Measurements from ENCODE around the gene SLC22A6. TPM values are rescaled to one million over a fixed set of nuclear protein-coding genes. Genes with fewer than 3 reads are reported as not detected.

SLC22A6 gene
- total RNA-seq, 1 experiment from 2014 or later, result not detected

GRCh38 chr11:62988276-62988675 lies 3.5 kb upstream of the SLC22A6 start:
- ChIA-PET CTCF (interaction anchor here (1.0 kb wide), 1 partner anchor 35 kb away, joined by 3 read pairs; no protein-coding TSS in a partner anchor), POLR2A (no interaction called here)
- no TSS peak for BruUV-seq (replicated peaks)
- intact Hi-C loops (cut with micrococcal nuclease), result no loop called here
- H3K4me3 Mint-ChIP-seq (ENCODE audit: unreplicated experiment), result no peak overlapping the region
- H3K27ac Mint-ChIP-seq (ENCODE audit: low read depth, unreplicated experiment), result no peak overlapping the region
- no peak for DNase-seq (ENCODE audit: unreplicated experiment)
- peaks cover 48% of the 10 kb centered on the region for H3K27me3 Mint-ChIP-seq (ENCODE audit: insufficient read depth, unreplicated experiment)
- H3K9me3 Mint-ChIP-seq (ENCODE audit: unreplicated experiment), result no peaks in the 10 kb centered on the region
- H3K4me1 Mint-ChIP-seq (ENCODE audit: insufficient read depth, unreplicated experiment), result no peaks in the 10 kb centered on the region
- no peak for TF ChIP-seq CTCF (IDR thresholded peaks at IDR 0.05; ENCODE audit: unreplicated experiment)
- no peaks in the 10 kb centered on the region for H3K36me3 Mint-ChIP-seq (ENCODE audit: insufficient read depth, unreplicated experiment)

GRCh38 chr11:62985041-62985750 lies 429 bp upstream of the SLC22A6 start:
- intact Hi-C loops (cut with micrococcal nuclease), result no loop called here
- TF ChIP-seq CTCF (IDR thresholded peaks at IDR 0.05; ENCODE audit: unreplicated experiment), result no peak
- Mint-ChIP-seq H3K27ac (ENCODE audit: low read depth, unreplicated experiment) (no peak overlapping the region), H3K9me3 (ENCODE audit: unreplicated experiment) (no peaks in the 10 kb centered on the region), H3K36me3 (ENCODE audit: insufficient read depth, unreplicated experiment) (peaks cover 6% of the 10 kb centered on the region), H3K4me1 (ENCODE audit: insufficient read depth, unreplicated experiment) (no peaks in the 10 kb centered on the region), H3K4me3 (ENCODE audit: unreplicated experiment) (no peak overlapping the region), H3K27me3 (ENCODE audit: insufficient read depth, unreplicated experiment) (peaks cover 30% of the 10 kb centered on the region)
- no peak for DNase-seq (ENCODE audit: unreplicated experiment)
- ChIA-PET POLR2A (no interaction called here), CTCF (interaction anchor here (0.7 kb wide), 2 partner anchors 79 to 462 kb away, joined by 3 read pairs; no protein-coding TSS in a partner anchor)
- no TSS peak for BruUV-seq (replicated peaks)

- Mint-ChIP-seq H3K4me1 (ENCODE audit: insufficient read depth, unreplicated experiment) (no peaks in the 10 kb centered on the region), H3K27ac (ENCODE audit: low read depth, unreplicated experiment) (no peak overlapping the region), H3K27me3 (ENCODE audit: insufficient read depth, unreplicated experiment) (peaks cover 33% of the 10 kb centered on the region), H3K36me3 (ENCODE audit: insufficient read depth, unreplicated experiment) (peaks cover 6% of the 10 kb centered on the region), H3K4me3 (ENCODE audit: unreplicated experiment) (no peak overlapping the region), H3K9me3 (ENCODE audit: unreplicated experiment) (no peaks in the 10 kb centered on the region)
- ChIA-PET POLR2A (no interaction called here), CTCF (no interaction called here)
- intact Hi-C loops (cut with micrococcal nuclease), result no loop called here
- no TSS peak for BruUV-seq (replicated peaks)
- no peak for TF ChIP-seq CTCF (IDR thresholded peaks at IDR 0.05; ENCODE audit: unreplicated experiment)
- DNase-seq (ENCODE audit: unreplicated experiment), result no peak
Observed at GRCh38 chr11:62983536-62984199, 1.1 kb downstream of the SLC22A6 start.

- POLR2A ChIA-PET, result no interaction called here
- intact Hi-C loops (cut with micrococcal nuclease), result no loop called here
- CTCF ChIA-PET, result interaction anchor here (0.6 to 1.1 kb wide), 2 partner anchors 42 to 308 kb away, joined by 3 read pairs; no protein-coding TSS in a partner anchor
- DNase-seq (ENCODE audit: unreplicated experiment), result no peak
- TF ChIP-seq CTCF (IDR thresholded peaks at IDR 0.05; ENCODE audit: unreplicated experiment), result no peak
- H3K9me3 Mint-ChIP-seq (ENCODE audit: unreplicated experiment), result no peaks in the 10 kb centered on the region
- H3K27ac Mint-ChIP-seq (ENCODE audit: low read depth, unreplicated experiment), result no peak overlapping the region
- peaks cover 6% of the 10 kb centered on the region for H3K36me3 Mint-ChIP-seq (ENCODE audit: insufficient read depth, unreplicated experiment)
- H3K27me3 Mint-ChIP-seq (ENCODE audit: insufficient read depth, unreplicated experiment), result peaks cover 19% of the 10 kb centered on the region
- H3K4me1 Mint-ChIP-seq (ENCODE audit: insufficient read depth, unreplicated experiment), result no peaks in the 10 kb centered on the region
- H3K4me3 Mint-ChIP-seq (ENCODE audit: unreplicated experiment), result no peak overlapping the region
- BruUV-seq (replicated peaks), result no TSS peak
Observed at GRCh38 chr11:62981743-62982142, 3.0 kb downstream of the SLC22A6 start.
